ENCODE results near the gene QSER1. TPM values are rescaled to one million over a fixed set of nuclear protein-coding genes. Genes with fewer than 3 reads are reported as not detected.

QSER1 gene
- total RNA-seq, 1 donor from 2014 or later: 21.6 TPM

GRCh38 chr11:32982626-32983025, 90.0 kb downstream of the QSER1 start:
- H3K27me3 ChIP-seq (ENCODE audit: control insufficient read depth, insufficient read depth, low read length): no peaks in the 10 kb centered on the region
- TF ChIP-seq CTCF (IDR thresholded peaks at IDR 0.05; ENCODE audit: insufficient read depth, low read length, poor library complexity, severe bottlenecking): no peak
- no peak overlapping the region for H3K4me3 ChIP-seq (ENCODE audit: low read depth, low read length)
- no peak for DNase-seq (ENCODE audit: low read depth)
- no peaks in the 10 kb centered on the region for H3K36me3 ChIP-seq (ENCODE audit: control insufficient read depth, insufficient read depth, low read length)

GRCh38 chr11:32983506-32983905, 90.9 kb downstream of the QSER1 start:
- DNase-seq (ENCODE audit: low read depth): no peak
- Histone ChIP-seq H3K4me3 (ENCODE audit: low read depth, low read length) (no peak overlapping the region), H3K36me3 (ENCODE audit: control insufficient read depth, insufficient read depth, low read length) (no peaks in the 10 kb centered on the region), H3K27me3 (ENCODE audit: control insufficient read depth, insufficient read depth, low read length) (no peaks in the 10 kb centered on the region)
- no peak for TF ChIP-seq CTCF (IDR thresholded peaks at IDR 0.05; ENCODE audit: insufficient read depth, low read length, poor library complexity, severe bottlenecking)

- no peak for DNase-seq (ENCODE audit: low read depth)
- H3K36me3 ChIP-seq (ENCODE audit: control insufficient read depth, insufficient read depth, low read length): no peaks in the 10 kb centered on the region
- no peaks in the 10 kb centered on the region for H3K27me3 ChIP-seq (ENCODE audit: control insufficient read depth, insufficient read depth, low read length)
- TF ChIP-seq CTCF (IDR thresholded peaks at IDR 0.05; ENCODE audit: insufficient read depth, low read length, poor library complexity, severe bottlenecking): no peak
- H3K4me3 ChIP-seq (ENCODE audit: low read depth, low read length): no peak overlapping the region
Measured at GRCh38 chr11:32985600-32985999, 93.0 kb downstream of the QSER1 start.

GRCh38 chr11:32987851-32988250, 95.2 kb downstream of the QSER1 start:
- no peaks in the 10 kb centered on the region for H3K36me3 ChIP-seq (ENCODE audit: control insufficient read depth, insufficient read depth, low read length)
- H3K27me3 ChIP-seq (ENCODE audit: control insufficient read depth, insufficient read depth, low read length): no peaks in the 10 kb centered on the region
- no peak for TF ChIP-seq CTCF (IDR thresholded peaks at IDR 0.05; ENCODE audit: insufficient read depth, low read length, poor library complexity, severe bottlenecking)
- DNase-seq (ENCODE audit: low read depth): no peak
- no peak overlapping the region for H3K4me3 ChIP-seq (ENCODE audit: low read depth, low read length)

- Histone ChIP-seq H3K36me3 (ENCODE audit: control insufficient read depth, insufficient read depth, low read length) (no peaks in the 10 kb centered on the region), H3K4me3 (ENCODE audit: low read depth, low read length) (no peak overlapping the region), H3K27me3 (ENCODE audit: control insufficient read depth, insufficient read depth, low read length) (no peaks in the 10 kb centered on the region)
- DNase-seq (ENCODE audit: low read depth): no peak
- TF ChIP-seq CTCF (IDR thresholded peaks at IDR 0.05; ENCODE audit: insufficient read depth, low read length, poor library complexity, severe bottlenecking): no peak
Measured at GRCh38 chr11:32990481-32990880, 97.9 kb downstream of the QSER1 start.

GRCh38 chr11:32991427-32991826, 98.8 kb downstream of the QSER1 start:
- Histone ChIP-seq H3K4me3 (ENCODE audit: low read depth, low read length) (no peak overlapping the region), H3K27me3 (ENCODE audit: control insufficient read depth, insufficient read depth, low read length) (no peaks in the 10 kb centered on the region), H3K36me3 (ENCODE audit: control insufficient read depth, insufficient read depth, low read length) (no peaks in the 10 kb centered on the region)
- DNase-seq (ENCODE audit: low read depth): no peak
- no peak for TF ChIP-seq CTCF (IDR thresholded peaks at IDR 0.05; ENCODE audit: insufficient read depth, low read length, poor library complexity, severe bottlenecking)

Measured in kidney epithelial cell (primary cell).